Mesodermal cell (in vitro differentiated cells): ENCODE measurements around the gene NPHS1.

Experiments
- H3K27ac ChIP-seq: 2 replicates; pipeline ENCODE4 v1.7.0; 2013; ENCODE audit warnings: mild to moderate bottlenecking, low read depth, low read length, moderate library complexity; ENCODE audit not compliant: severe bottlenecking
- H3K36me3 ChIP-seq: 2 replicates; pipeline ENCODE4 v1.7.1; 2013; ENCODE audit warnings: mild to moderate bottlenecking, low read length, moderate library complexity; ENCODE audit not compliant: control insufficient read depth, insufficient read depth
- H3K4me1 ChIP-seq: one replicate; pipeline ENCODE4 v1.7.1; 2013; ENCODE audit warnings: mild to moderate bottlenecking, low read length; ENCODE audit not compliant: insufficient read depth, control insufficient read depth, poor library complexity, severe bottlenecking
- H3K4me3 ChIP-seq: 2 replicates; pipeline ENCODE4 v1.7.0; 2013; ENCODE audit warnings: low read length, control low read depth, mild to moderate bottlenecking; ENCODE audit not compliant: insufficient read depth, poor library complexity, severe bottlenecking; ENCODE audit errors: extremely low read depth
- H3K9me3 ChIP-seq: 2 replicates; pipeline ENCODE4 v1.7.1; 2013; ENCODE audit warnings: mild to moderate bottlenecking, low read length, moderate library complexity; ENCODE audit not compliant: control insufficient read depth
- WGBS, 2 experiments: methylation state at CpG; one replicate each; pipeline ENCODE4 v1.1.5; 2013; ENCODE audit warnings: missing lambda C conversion rate in 2 of 2; ENCODE audit not compliant: insufficient coverage in 2 of 2; 5-methylcytosine and 5-hydroxymethylcytosine counted together

NPHS1 gene

DNA sequence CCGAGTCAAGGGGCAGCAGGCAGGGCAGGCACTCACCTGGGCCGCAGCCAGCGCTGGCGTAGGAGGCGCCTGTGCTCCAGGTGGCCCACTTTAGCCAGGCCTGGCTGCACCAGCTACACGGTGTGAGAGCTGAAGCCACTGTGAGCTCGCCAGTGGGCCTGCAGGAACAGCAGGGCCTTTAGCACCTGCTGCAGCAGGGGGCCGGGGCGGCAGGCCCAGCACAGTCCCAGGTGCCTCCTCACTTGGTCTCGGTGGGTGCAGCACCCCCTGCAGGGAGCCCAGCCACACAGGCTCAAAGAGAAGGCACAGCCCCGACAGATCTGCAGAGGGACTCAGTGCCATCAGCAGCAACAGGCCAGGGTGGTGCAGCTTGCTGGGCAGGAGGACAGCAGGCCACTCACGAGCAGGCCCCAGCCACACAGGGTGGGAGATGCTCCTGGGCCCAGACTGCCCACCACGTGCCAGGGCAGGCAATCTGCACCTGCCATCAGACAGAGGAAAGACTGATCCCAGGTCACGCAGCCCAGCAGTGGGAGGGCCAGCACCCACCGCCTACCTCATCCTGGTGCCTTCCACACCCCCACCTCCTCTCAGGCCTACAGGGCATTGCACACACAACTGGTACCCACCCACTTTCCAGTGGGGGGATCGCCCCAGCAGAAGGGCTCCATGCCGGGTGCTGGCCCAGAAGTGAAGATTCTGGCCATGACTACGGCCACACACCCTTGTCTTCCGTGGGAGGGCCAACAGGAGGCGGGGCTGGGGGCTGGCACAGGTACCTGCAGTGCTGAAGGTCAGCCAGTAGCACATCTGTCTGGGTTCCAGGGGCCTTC lies 61.1 kb downstream of the NPHS1 start:
- no peak overlapping the region for H3K4me3 ChIP-seq

DNA sequence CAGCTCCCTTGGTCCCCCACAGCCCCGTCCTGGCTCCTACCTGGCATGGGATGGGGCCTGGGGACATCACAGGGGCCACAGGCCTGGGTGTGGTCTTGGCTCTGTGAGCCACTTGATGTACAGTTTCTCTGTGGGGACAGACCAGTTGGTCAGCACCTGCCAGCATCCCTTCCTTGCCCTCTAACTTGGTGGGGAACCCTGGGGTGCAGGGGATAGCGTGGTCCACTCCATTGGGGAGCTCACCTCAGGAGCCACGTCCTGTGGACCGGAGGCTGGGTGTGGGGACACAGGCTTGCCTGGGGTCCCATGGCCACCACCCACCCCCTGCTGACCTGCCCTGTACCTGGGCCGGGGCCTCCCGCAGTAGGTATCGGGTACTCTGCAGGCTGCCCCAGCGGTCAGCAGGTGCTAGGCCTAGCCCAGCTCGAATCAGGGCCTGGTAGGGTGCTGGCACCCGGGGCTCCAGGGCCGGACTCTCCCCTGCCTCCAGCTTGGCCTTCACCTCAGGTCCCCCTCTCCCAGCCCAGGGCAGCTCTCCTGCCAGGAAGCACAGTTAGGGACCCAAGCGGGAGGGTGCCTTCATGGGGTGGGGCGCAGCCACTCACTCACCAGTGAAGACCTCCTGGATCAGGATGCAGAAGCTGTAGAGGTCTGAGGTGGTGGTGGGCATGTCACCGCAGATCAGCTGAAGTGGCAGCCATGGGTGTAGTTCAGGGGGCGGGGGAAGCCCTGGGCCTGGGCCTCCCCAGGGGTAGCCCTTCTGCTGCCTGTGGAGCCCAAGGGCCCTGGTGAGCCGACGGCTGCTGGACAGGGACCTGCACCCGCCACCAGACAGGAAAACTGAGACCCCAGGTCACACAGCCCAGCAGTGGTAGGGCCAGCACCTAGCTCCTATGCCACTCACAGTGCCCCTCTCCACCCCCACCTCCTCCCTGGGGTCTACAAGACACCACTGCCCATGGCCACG lies 62.0 kb downstream of the NPHS1 start:
- Histone ChIP-seq H3K4me1 (no peaks in the 10 kb centered on the region), H3K9me3 (no peaks in the 10 kb centered on the region), H3K4me3 (no peak overlapping the region), H3K36me3 (peaks cover 8% of the 10 kb centered on the region), H3K27ac (no peak overlapping the region)
- WGBS, 2 experiments = 91% methylated on average over 14 to 16 of the region's 19 CpGs

More for the DNA sequence above, 61.1 kb downstream of the NPHS1 start:
- WGBS, 2 experiments = 81 to 82% methylated on average over 20 of the region's 20 CpGs
- no peaks in the 10 kb centered on the region for H3K9me3 ChIP-seq
- H3K36me3 ChIP-seq = no peaks in the 10 kb centered on the region
- H3K27ac ChIP-seq = no peak overlapping the region
- H3K4me1 ChIP-seq = no peaks in the 10 kb centered on the region

DNA sequence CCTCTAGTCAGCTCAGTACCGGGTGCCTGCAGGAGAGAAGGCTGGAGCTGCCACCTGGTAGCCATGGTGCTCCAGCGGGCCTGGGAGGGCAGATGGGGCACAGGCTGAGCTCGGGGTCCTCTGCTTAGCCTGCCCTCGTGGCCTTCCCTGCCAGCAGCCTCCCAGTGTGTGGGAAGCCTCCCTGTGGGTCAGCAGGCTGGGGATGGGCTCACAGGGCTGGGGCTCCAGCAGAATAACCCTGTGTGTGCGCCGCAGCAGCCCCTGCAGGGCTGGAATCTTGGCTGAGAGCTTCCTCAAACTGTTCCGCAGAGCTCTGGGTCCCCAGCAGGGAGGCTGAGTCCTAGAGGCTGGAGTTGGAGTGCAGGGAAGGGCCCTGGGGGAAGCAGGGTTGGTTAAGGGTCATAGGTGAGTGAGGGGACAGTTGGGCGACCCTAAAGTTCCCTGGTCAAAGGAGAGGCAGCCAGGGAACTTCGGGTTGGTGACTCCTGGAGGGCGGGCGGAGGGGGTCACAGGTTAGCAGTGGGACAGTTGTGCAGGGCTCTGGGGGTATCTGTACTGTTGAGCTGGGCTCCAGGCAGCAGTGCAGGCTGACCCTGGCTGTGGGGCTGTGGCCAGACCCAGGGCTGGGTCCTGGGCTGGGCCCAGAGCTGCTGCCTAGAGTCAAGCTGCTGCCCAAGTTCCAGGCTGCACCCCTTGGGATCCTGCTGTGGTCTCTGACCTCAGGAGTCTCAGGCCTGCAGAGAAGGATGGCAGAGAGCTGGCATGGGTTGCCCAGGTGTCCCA lies 62.9 kb downstream of the NPHS1 start:
- H3K4me3 ChIP-seq = no peak overlapping the region
- H3K27ac ChIP-seq = no peak overlapping the region
- no peaks in the 10 kb centered on the region for H3K4me1 ChIP-seq
- WGBS, 2 experiments = 84 to 86% methylated on average over 9 to 11 of the region's 11 CpGs
- peaks cover 8% of the 10 kb centered on the region for H3K36me3 ChIP-seq
- H3K9me3 ChIP-seq = no peaks in the 10 kb centered on the region

DNA sequence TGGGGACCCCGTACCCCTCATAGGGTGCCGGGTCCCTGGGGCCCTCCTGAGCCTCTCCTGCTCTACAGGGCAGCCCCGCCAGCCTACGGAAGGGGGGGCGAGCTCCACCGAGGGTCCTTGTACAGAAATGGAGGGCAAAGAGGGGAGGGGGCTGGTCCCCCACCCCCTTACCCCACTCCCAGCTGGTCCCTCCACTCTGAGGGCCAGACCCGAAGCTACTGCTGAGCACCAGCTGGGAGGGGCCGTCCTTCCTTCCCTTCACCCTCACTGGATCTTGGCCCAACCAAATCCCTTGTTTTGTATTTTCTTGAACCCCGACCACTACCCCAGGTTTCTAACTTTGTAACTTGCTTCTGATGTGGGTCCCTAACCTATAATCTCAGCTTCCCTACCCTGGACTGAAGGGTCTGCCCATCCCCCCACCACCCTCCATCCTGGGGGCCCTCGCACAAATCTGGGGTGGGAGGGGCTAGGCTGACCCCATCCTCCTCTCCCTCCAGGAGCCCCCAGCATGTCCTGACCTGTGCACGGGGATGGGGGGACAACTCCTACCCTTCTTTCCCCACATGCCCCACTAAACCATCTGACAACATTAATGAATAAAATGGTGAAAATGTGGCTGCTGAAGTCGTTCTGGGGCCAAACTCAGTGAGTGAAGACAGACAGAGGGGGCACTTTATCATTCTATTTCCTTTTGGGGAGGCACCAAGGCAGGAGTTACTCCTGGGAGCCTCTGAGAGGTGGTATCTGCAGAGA lies 63.9 kb downstream of the NPHS1 start:
- WGBS, 2 experiments = 80 to 89% methylated on average over 3 to 4 of the region's 12 CpGs
- H3K9me3 ChIP-seq = no peaks in the 10 kb centered on the region
- H3K4me3 ChIP-seq = no peak overlapping the region
- no peak overlapping the region for H3K27ac ChIP-seq
- H3K36me3 ChIP-seq = peaks cover 8% of the 10 kb centered on the region
- H3K4me1 ChIP-seq = no peaks in the 10 kb centered on the region

DNA sequence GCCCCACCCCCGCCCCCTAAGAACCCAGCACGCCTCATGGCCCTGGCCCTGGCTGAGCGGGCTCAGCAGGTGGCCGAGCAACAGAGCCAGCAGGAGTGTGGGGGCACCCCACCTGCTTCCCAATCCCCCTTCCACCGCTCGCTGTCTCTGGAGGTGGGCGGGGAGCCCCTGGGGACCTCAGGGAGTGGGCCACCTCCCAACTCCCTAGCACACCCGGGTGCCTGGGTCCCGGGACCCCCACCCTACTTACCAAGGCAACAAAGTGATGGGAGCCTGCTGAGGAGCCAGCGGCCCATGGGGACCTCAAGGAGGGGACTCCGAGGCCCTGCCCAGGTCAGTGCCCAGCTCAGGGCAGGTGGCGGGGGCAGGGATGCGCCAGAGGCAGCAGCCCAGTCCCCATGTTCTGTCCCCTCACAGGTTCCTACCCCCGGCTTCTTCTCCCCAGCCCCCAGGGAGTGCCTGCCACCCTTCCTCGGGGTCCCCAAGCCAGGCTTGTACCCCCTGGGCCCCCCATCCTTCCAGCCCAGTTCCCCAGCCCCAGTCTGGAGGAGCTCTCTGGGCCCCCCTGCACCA lies 65.0 kb downstream of the NPHS1 start:
- Histone ChIP-seq H3K4me1 (peaks cover 4% of the 10 kb centered on the region), H3K36me3 (peaks cover 12% of the 10 kb centered on the region), H3K27ac (no peak overlapping the region), H3K4me3 (no peak overlapping the region), H3K9me3 (no peaks in the 10 kb centered on the region)
- WGBS, 2 experiments = 92 to 98% methylated on average over 6 to 10 of the region's 15 CpGs

DNA sequence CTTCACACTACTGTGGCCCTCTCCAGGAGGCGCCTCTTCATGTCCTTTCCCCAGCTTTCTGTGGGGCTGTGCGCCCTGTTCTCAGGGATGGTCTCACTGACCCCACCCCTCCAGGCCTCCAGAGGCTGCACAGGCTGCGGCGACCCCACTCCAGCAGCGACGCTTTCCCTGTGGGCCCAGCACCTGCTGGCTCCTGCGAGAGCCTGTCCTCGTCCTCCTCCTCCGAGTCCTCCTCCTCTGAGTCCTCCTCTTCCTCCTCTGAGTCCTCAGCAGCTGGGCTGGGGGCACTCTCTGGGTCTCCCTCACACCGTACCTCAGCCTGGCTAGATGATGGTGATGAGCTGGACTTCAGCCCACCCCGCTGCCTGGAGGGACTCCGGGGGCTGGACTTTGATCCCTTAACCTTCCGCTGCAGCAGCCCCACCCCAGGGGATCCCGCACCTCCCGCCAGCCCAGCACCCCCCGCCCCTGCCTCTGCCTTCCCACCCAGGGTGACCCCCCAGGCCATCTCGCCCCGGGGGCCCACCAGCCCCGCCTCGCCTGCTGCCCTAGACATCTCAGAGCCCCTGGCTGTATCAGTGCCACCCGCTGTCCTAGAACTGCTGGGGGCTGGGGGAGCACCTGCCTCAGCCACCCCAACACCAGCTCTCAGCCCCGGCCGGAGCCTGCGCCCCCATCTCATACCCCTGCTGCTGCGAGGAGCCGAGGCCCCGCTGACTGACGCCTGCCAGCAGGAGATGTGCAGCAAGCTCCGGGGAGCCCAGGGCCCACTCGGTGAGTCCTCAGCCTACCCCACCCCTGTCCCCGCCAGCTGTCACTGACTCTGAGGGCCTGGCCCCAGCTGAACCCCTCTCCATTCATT lies 65.8 kb downstream of the NPHS1 start:
- Histone ChIP-seq H3K4me3 (no peak overlapping the region), H3K27ac (no peak overlapping the region), H3K36me3 (peaks cover 12% of the 10 kb centered on the region), H3K4me1 (peaks cover 4% of the 10 kb centered on the region), H3K9me3 (no peaks in the 10 kb centered on the region)
- WGBS, 2 experiments = 94 to 97% methylated on average over 19 to 24 of the region's 31 CpGs

DNA sequence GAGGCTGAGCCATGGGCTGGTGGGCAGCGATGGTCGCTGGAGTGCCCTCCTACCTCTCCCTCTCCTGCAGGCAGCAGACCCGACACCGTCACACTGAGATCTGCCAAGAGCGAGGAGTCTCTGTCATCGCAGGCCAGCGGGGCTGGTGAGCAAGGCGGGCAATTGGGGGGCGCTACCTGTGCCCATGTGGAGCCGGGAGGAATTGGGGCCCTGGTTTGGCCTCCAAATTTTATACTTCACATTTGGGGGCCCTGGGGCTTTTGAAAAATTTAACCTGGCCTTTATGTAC lies 67.0 kb downstream of the NPHS1 start:
- peaks cover 17% of the 10 kb centered on the region for H3K36me3 ChIP-seq
- WGBS, 2 experiments = 78 to 97% methylated on average over 6 to 10 of the region's 10 CpGs
- H3K4me1 ChIP-seq = peaks cover 4% of the 10 kb centered on the region
- no peak overlapping the region for H3K27ac ChIP-seq
- H3K9me3 ChIP-seq = no peaks in the 10 kb centered on the region
- H3K4me3 ChIP-seq = no peak overlapping the region

DNA sequence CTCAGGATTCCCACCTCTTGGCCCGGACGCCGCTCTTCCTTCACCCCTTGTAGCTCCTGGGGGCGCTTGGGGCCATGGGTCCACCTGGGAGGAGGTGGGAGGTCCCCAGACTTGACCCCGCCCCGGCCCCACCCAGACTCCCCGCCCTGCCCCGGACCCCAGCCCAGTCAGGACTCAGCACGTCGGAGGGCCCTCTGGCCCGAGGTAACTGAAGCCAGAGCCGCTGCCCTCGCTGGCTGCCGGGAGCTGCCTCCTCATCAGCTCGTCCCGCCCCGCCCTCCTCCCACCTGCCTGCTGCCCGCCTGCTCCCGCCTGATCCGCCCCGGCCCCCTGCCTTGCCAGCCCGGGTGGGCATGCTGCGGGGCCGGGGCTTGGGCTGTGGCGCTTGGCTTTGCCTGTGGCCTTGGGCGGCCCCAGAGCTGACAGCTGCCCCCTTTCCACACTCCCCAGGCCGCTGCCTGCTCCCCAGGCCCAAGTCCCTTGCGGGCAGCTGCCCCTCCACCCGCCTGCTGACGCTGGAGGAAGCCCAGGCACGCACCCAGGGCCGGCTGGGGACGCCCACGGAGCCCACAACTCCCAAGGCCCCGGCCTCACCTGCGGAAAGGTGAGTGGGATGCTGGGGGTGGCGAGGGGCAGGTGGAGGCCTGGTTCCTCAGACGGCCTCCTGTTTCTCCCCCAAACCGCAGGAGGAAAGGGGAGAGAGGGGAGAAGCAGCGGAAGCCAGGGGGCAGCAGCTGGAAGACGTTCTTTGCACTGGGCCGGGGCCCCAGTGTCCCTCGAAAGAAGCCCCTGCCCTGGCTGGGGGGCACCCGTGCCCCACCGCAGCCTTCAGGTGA lies 67.6 kb downstream of the NPHS1 start:
- H3K27ac ChIP-seq = no peak overlapping the region
- 47 to 55% methylated on average over 25 to 36 of the region's 45 CpGs for WGBS, 2 experiments
- no peaks in the 10 kb centered on the region for H3K9me3 ChIP-seq
- peaks cover 22% of the 10 kb centered on the region for H3K36me3 ChIP-seq
- H3K4me1 ChIP-seq = peaks cover 4% of the 10 kb centered on the region
- no peak overlapping the region for H3K4me3 ChIP-seq
